GM12878 (cell line): Measurements from ENCODE around the gene WDR12. TPM values are rescaled to one million over a fixed set of nuclear protein-coding genes. Genes with fewer than 3 reads are reported as not detected.

Experiments used
- ATAC-seq: fragments of 200-7000 bp; cut with Tn5 transposase; 3 replicates; pipeline ENCODE4 v1.9.1; 2020; ENCODE audit warnings: mild to moderate bottlenecking, moderate library complexity
- BruUV-seq: library from RNA; stranded (reverse); fragments of 400-500 nt; replicated peaks from 2 replicates; lab custom pipeline; 2021; lab: Mats Ljungman, UMichigan
- CTCF ChIA-PET: fragments of 300-600 bp; sonication (Branson Sonifier 250); formaldehyde crosslinking; extraction: SDS; loops from one replicate; lab custom pipeline; 2021; ENCODE audit warnings: inconsistent platforms; lab: Yijun Ruan, JAX
- POLR2A ChIA-PET: fragments of 350-600 bp; formaldehyde crosslinking; extraction: SDS; loops from one replicate; lab custom pipeline; 2021; ENCODE audit warnings: inconsistent platforms; lab: Charles Lee
- RAD21 ChIA-PET: fragments of 300-600 bp; sonication (Branson Sonifier 250); formaldehyde crosslinking; loops from one replicate; lab custom pipeline; 2023; ENCODE audit warnings: antibody characterized with exemption; ENCODE audit not compliant: unreplicated experiment; lab: Charles Lee
- SMC1A ChIA-PET: fragments of 300-600 bp; sonication (Branson Sonifier 250); formaldehyde crosslinking; loops from one replicate; lab custom pipeline; 2023; ENCODE audit not compliant: unreplicated experiment, uncharacterized antibody; lab: Charles Lee
- DNase-seq: peaks from one replicate; pipeline ENCODE4 v3.0.0-alpha.2; 2011; ENCODE audit warnings: low read depth, low spot score
- FAIRE-seq: peaks from 3 replicates; lab custom pipeline; 2011; peaks lifted over from hg19 to GRCh38; lab: Jason Lieb, UNC
- H2AFZ ChIP-seq: 2 replicates; pipeline ENCODE4 v1.6.0; 2011; ENCODE audit warnings: low read depth, low read length, control low read depth; ENCODE audit not compliant: control insufficient read depth
- H3K27ac ChIP-seq: 2 replicates; pipeline ENCODE4 v1.5.1; 2011; ENCODE audit warnings: control low read depth; ENCODE audit not compliant: control insufficient read depth, insufficient read depth
- H3K27me3 ChIP-seq, 2 experiments: replicated peaks in 1 of 2; 2 replicates each; pipeline versions ENCODE4 v1.6.0 to v1.6.1; 2011; ENCODE audit warnings: low read length in 1 of 2; ENCODE audit not compliant: control insufficient read depth in 2 of 2, insufficient read depth in 2 of 2
- H3K36me3 ChIP-seq, 2 experiments: 2 replicates each; pipeline ENCODE4 v1.5.1; 2011; ENCODE audit warnings: low read length in 1 of 2; ENCODE audit not compliant: control insufficient read depth in 2 of 2, insufficient read depth in 2 of 2
- H3K4me1 ChIP-seq: 2 replicates; pipeline ENCODE4 v1.6.1; 2011; ENCODE audit warnings: mild to moderate bottlenecking, low read length, moderate library complexity, mixed read lengths; ENCODE audit not compliant: control insufficient read depth, insufficient read depth
- H3K4me2 ChIP-seq: 2 replicates; pipeline ENCODE4 v1.6.0; 2011; ENCODE audit warnings: control low read depth; ENCODE audit not compliant: control insufficient read depth, insufficient read depth
- H3K4me3 ChIP-seq: fragments of 200-600 bp; sonication (generic); 2 replicates; pipeline ENCODE4 v1.5.1; 2016
- H3K79me2 ChIP-seq: 2 replicates; pipeline ENCODE4 v1.6.0; 2011; ENCODE audit warnings: low read length; ENCODE audit not compliant: control insufficient read depth, insufficient read depth
- H3K9ac ChIP-seq: 2 replicates; pipeline ENCODE4 v1.8.0; 2011; ENCODE audit warnings: low read length, control low read depth, mixed read lengths; ENCODE audit not compliant: control insufficient read depth, insufficient read depth
- H3K9me3 ChIP-seq: replicated peaks from 3 replicates; pipeline ENCODE4 v1.5.1; 2011; ENCODE audit warnings: mild to moderate bottlenecking, low read length; ENCODE audit not compliant: control insufficient read depth, insufficient read depth
- H4K20me1 ChIP-seq: 2 replicates; pipeline ENCODE4 v1.6.0; 2011; ENCODE audit not compliant: control insufficient read depth, insufficient read depth
- ATF7 ChIP-seq: fragments of 450-650 bp; IDR thresholded peaks from 2 replicates; pipeline ENCODE4 v1.6.1; 2016; ENCODE audit warnings: low read depth, mild to moderate bottlenecking
- CEBPB ChIP-seq, 2 experiments: fragments of 150-350 bp in 1 of 2; IDR thresholded peaks; 2 replicates each; pipeline ENCODE4 v1.6.1; 2012 to 2014; ENCODE audit warnings: low read depth in 2 of 2, low read length in 2 of 2, borderline replicate concordance in 1 of 2, inconsistent platforms in 1 of 2
- CEBPZ ChIP-seq: fragments of 150-350 bp; IDR thresholded peaks from 2 replicates; pipeline ENCODE4 v1.6.1; 2016; ENCODE audit warnings: low read depth, low read length
- ESRRA ChIP-seq: IDR thresholded peaks from 2 replicates; pipeline ENCODE4 v1.6.1; 2012; ENCODE audit warnings: mild to moderate bottlenecking, low read length, improper control_type of control experiment
- FOXK2 ChIP-seq: fragments of 450-650 bp; IDR thresholded peaks from 2 replicates; pipeline ENCODE4 v1.6.1; 2017; ENCODE audit warnings: mild to moderate bottlenecking, moderate library complexity
- HDGF ChIP-seq: fragments of 450-650 bp; IDR thresholded peaks from 2 replicates; pipeline ENCODE4 v1.6.1; 2016; ENCODE audit warnings: antibody characterized with exemption
- MYC ChIP-seq: IDR thresholded peaks from 2 replicates; pipeline ENCODE4 v1.6.1; 2011; ENCODE audit warnings: mild to moderate bottlenecking, low read length, moderate library complexity, inconsistent platforms; ENCODE audit not compliant: insufficient read depth, insufficient replicate concordance, insufficient read length, severe bottlenecking
- NFIC ChIP-seq: IDR thresholded peaks from 2 replicates; pipeline ENCODE4 v1.6.1; 2012; ENCODE audit warnings: low read depth, mild to moderate bottlenecking, inconsistent platforms, low read length, moderate library complexity
- POLR2AphosphoS2 ChIP-seq: IDR thresholded peaks from 2 replicates; pipeline ENCODE4 v1.6.1; 2011; ENCODE audit warnings: low read depth, mild to moderate bottlenecking, low read length, improper control_type of control experiment, moderate library complexity
- RB1 ChIP-seq: fragments of 450-650 bp; formaldehyde crosslinking; IDR thresholded peaks from 2 replicates; pipeline ENCODE4 v1.6.1; 2017; ENCODE audit warnings: mild to moderate bottlenecking, borderline replicate concordance
- ZBTB33 ChIP-seq: fragments of 450-650 bp; IDR thresholded peaks from 2 replicates; pipeline ENCODE4 v1.6.1; 2017; ENCODE audit warnings: mild to moderate bottlenecking
- WGBS: methylation state at CpG from one replicate; pipeline ENCODE4 v1.1.6; 2016; ENCODE audit warnings: low lambda C conversion rate; ENCODE audit not compliant: insufficient replicate concordance, insufficient coverage; ENCODE audit errors: missing lambda C conversion rate; 5-methylcytosine and 5-hydroxymethylcytosine counted together
- in situ Hi-C: fragments of 300-500 bp; cut with MboI; formaldehyde crosslinking; loops from 9 replicates; pipeline ENCODE4 v1.14.3; 2018; ENCODE audit warnings: mixed read lengths
- intact Hi-C: fragments of 100-400 bp; cut with micrococcal nuclease; formaldehyde crosslinking; loops from one replicate; pipeline ENCODE4 v1.14.2; 2022; ENCODE audit not compliant: unreplicated experiment
- polyA plus RNA-seq, 11 experiments: library from polyadenylated mRNA; depleted of rRNA in 4 of 11; unstranded in 6 of 11; stranded (reverse) in 5 of 11; fragments of >200 nt; fragmentation: Nextera tagmentation in 4 of 11; fragmentation: Illumina TruSeq in 1 of 11; extraction: Ambion mirVana in 4 of 11; extraction: Trizol in 1 of 11; gene quantifications; 1 replicate in 1 of 11; 2 replicates in 10 of 11; pipeline versions ENCODE4 v1.2.1 to v1.2.3, GENCODE V29; 2011 to 2016; ENCODE audit warnings: inconsistent platforms in 2 of 11, missing spikeins in 2 of 11, low read depth in 1 of 11
- total RNA-seq, 4 experiments: library from RNA; depleted of rRNA in 3 of 4; stranded (reverse); fragments of >200 nt in 3 of 4; fragmentation: Illumina TruSeq in 1 of 4; extraction: Trizol in 1 of 4; gene quantifications; 2 replicates each; pipeline versions ENCODE4 v1.2.1 to v1.2.3, GENCODE V29; 2013 to 2021

The WDR12 gene
- total and polyA plus RNA-seq, 10 of the 15 experiments (the other 5 are each of a cell fraction or from before 2014, with no cell fraction given): 52.9 to 256 (median 108) TPM

- Histone ChIP-seq H3K79me2 (no peaks in the 10 kb centered on the region), H2AFZ (no peak overlapping the region), H3K27me3 (no peaks in the 10 kb centered on the region), H3K4me3 (no peak overlapping the region), H3K4me1 (no peaks in the 10 kb centered on the region), H4K20me1 (no peaks in the 10 kb centered on the region), H3K9me3 (0 out of 3 replicates have a peak, but pooled peaks cover 2% of the 10 kb centered on the region), H3K9ac (no peak overlapping the region), H3K36me3 (no peaks in the 10 kb centered on the region; a peak in 1 of 4 replicates), H3K27ac (no peak overlapping the region), H3K4me2 (no peak overlapping the region)
- DNase-seq: no peak
- no peak for ATAC-seq
- POLR2A ChIA-PET: no interaction called here
- WGBS: 98% methylated on average over 2 of the region's 2 CpGs
- FAIRE-seq: no peak
- CTCF ChIA-PET: no interaction called here
- SMC1A ChIA-PET: no interaction called here
- RAD21 ChIA-PET: no interaction called here
- no peak for TF ChIP-seq CEBPZ
- TF ChIP-seq NFIC: no peak
- TF ChIP-seq CEBPB (IDR thresholded peaks at IDR 0.05; ENCODE audit: borderline replicate concordance in 1 of 2, low read depth in 2 of 2, low read length in 2 of 2): no peak
- intact Hi-C loops: no loop called here
- no TSS peak for BruUV-seq
- in situ Hi-C loops: no loop called here
Measured at GRCh38 chr2:202945497-202945896, 34.0 kb upstream of the WDR12 start.

- H3K79me2 ChIP-seq: no peaks in the 10 kb centered on the region
- H3K4me2 ChIP-seq: no peak overlapping the region
- H3K9me3 ChIP-seq: 0 out of 3 replicates have a peak, but pooled peaks cover 2% of the 10 kb centered on the region
- H3K27ac ChIP-seq: no peak overlapping the region
- in situ Hi-C loops (no loop called here), intact Hi-C loops (no loop called here)
- no peak for FAIRE-seq
- no TSS peak for BruUV-seq
- H3K4me1 ChIP-seq: no peaks in the 10 kb centered on the region
- CTCF ChIA-PET: no interaction called here
- no peak overlapping the region for H2AFZ ChIP-seq
- 97% methylated on average over 3 of the region's 3 CpGs for WGBS
- H4K20me1 ChIP-seq: no peaks in the 10 kb centered on the region
- POLR2A ChIA-PET: no interaction called here
- no peak for DNase-seq
- no peak overlapping the region for H3K4me3 ChIP-seq
- no peaks in the 10 kb centered on the region for H3K27me3 ChIP-seq
- RAD21 ChIA-PET: no interaction called here
- H3K9ac ChIP-seq: no peak overlapping the region
- SMC1A ChIA-PET: no interaction called here
- H3K36me3 ChIP-seq: no peaks in the 10 kb centered on the region; a peak in 1 of 4 replicates
- no peak for ATAC-seq
- TF ChIP-seq RB1: no peak
- TF ChIP-seq ESRRA: no peak
- no peak for TF ChIP-seq MYC
- TF ChIP-seq ZBTB33: no peak
- TF ChIP-seq FOXK2: no peak
- TF ChIP-seq ATF7: no peak
- TF ChIP-seq POLR2AphosphoS2: no peak
- TF ChIP-seq HDGF: no peak
Measured at GRCh38 chr2:202944816-202945215, 33.3 kb upstream of the WDR12 start.
